H1 (cell line): ENCODE measurements around the gene FIZ1. TPM values are rescaled to one million over a fixed set of nuclear protein-coding genes. Genes with fewer than 3 reads are reported as not detected.

Source experiments
- CTCF ChIA-PET: fragments of 300-600 bp; sonication (Branson Sonifier 250); formaldehyde crosslinking; loops from one replicate; lab custom pipeline; 2021; ENCODE audit not compliant: partially characterized antibody; lab: Charles Lee
- POLR2A ChIA-PET: fragments of 300-600 bp; sonication (Branson Sonifier 250); formaldehyde crosslinking; loops from one replicate; lab custom pipeline; 2021; ENCODE audit warnings: inconsistent platforms; ENCODE audit not compliant: partially characterized antibody; lab: Charles Lee
- DNase-seq, 2 experiments: peaks; one replicate each; pipeline versions ENCODE4 v3.0.0 to v3.0.0-alpha.2; 2010 to 2022; ENCODE audit warnings: low spot score in 2 of 2, low read depth in 1 of 2, mixed read lengths in 1 of 2
- FAIRE-seq: peaks from 2 replicates; lab custom pipeline; 2011; peaks lifted over from hg19 to GRCh38; lab: Jason Lieb, UNC
- H2AFZ ChIP-seq: 2 replicates; pipeline ENCODE4 v1.8.1; 2012; ENCODE audit warnings: low read length, inconsistent platforms
- H2AK5ac ChIP-seq: 2 replicates; pipeline ENCODE4 v1.6.1; 2013; ENCODE audit warnings: low read depth, low read length
- H2BK120ac ChIP-seq: replicated peaks from 2 replicates; pipeline ENCODE3; 2013; ENCODE audit warnings: low read depth, low read length, inconsistent platforms
- H2BK12ac ChIP-seq: 2 replicates; pipeline ENCODE4 v1.6.1; 2013; ENCODE audit warnings: low read depth, low read length
- H2BK15ac ChIP-seq: 2 replicates; pipeline ENCODE4 v1.6.1; 2013; ENCODE audit warnings: low read length
- H2BK20ac ChIP-seq: 2 replicates; pipeline ENCODE4 v1.6.1; 2013; ENCODE audit warnings: low read length
- H2BK5ac ChIP-seq: 2 replicates; pipeline ENCODE4 v1.6.1; 2013; ENCODE audit warnings: low read depth, low read length
- H3K14ac ChIP-seq: 2 replicates; pipeline ENCODE4 v1.6.1; 2013; ENCODE audit warnings: inconsistent platforms; ENCODE audit not compliant: insufficient read length
- H3K18ac ChIP-seq: 2 replicates; pipeline ENCODE4 v1.6.1; 2013; ENCODE audit warnings: low read length; ENCODE audit errors: extremely low read depth
- H3K23ac ChIP-seq: 2 replicates; pipeline ENCODE4 v1.6.1; 2013; ENCODE audit warnings: inconsistent platforms; ENCODE audit not compliant: insufficient read length
- H3K23me2 ChIP-seq: 2 replicates; pipeline ENCODE4 v1.6.1; 2013; ENCODE audit warnings: low read depth, low read length
- H3K27ac ChIP-seq: 2 replicates; pipeline ENCODE4 v1.6.1; 2011; ENCODE audit warnings: low read depth, low read length, inconsistent platforms
- H3K27me3 ChIP-seq, 4 experiments: replicated peaks in 1 of 4; 1 replicate in 1 of 4; 2 replicates in 3 of 4; pipeline versions ENCODE4 v1.6.1 to v1.8.1; 2011 to 2013; ENCODE audit warnings: low read length in 3 of 4, mild to moderate bottlenecking in 3 of 4, inconsistent platforms in 2 of 4, mixed read lengths in 2 of 4, moderate library complexity in 1 of 4; ENCODE audit not compliant: control insufficient read depth in 3 of 4, insufficient read depth in 3 of 4; ENCODE audit errors: extremely low read depth in 1 of 4
- H3K36me3 ChIP-seq, 4 experiments: 2 replicates each; pipeline versions ENCODE4 v1.6.1 to v1.8.1; 2011 to 2013; ENCODE audit warnings: mild to moderate bottlenecking in 4 of 4, low read length in 3 of 4, moderate library complexity in 2 of 4, control low read depth in 1 of 4, inconsistent platforms in 1 of 4; ENCODE audit not compliant: insufficient read depth in 4 of 4, control insufficient read depth in 2 of 4
- H3K4ac ChIP-seq: replicated peaks from 2 replicates; pipeline ENCODE3; 2013; ENCODE audit warnings: low read length, low read depth, mixed read lengths, inconsistent platforms; ENCODE audit not compliant: insufficient read length
- H3K4me1 ChIP-seq, 4 experiments: replicated peaks in 1 of 4; 1 replicate in 1 of 4; 2 replicates in 3 of 4; pipeline versions ENCODE4 v1.6.1 to v1.8.1; 2011 to 2013; ENCODE audit warnings: low read length in 3 of 4, inconsistent platforms in 2 of 4, mixed read lengths in 1 of 4; ENCODE audit not compliant: insufficient read depth in 4 of 4, control insufficient read depth in 3 of 4
- H3K4me2 ChIP-seq, 2 experiments: 2 replicates each; pipeline versions ENCODE4 v1.6.1 to v1.8.1; 2011 to 2013; ENCODE audit warnings: low read depth in 2 of 2, low read length in 2 of 2, control low read depth in 1 of 2, inconsistent platforms in 1 of 2, mild to moderate bottlenecking in 1 of 2; ENCODE audit not compliant: insufficient read depth in 1 of 2
- H3K4me3 ChIP-seq, 4 experiments: fragments of 200-600, 300-600 bp in 1 of 4; sonication (generic), shearing (Covaris generic), sonication (Bioruptor Twin) in 1 of 4; 2 replicates each; pipeline versions ENCODE4 v1.5.1 to v1.8.1; 2011 to 2016; ENCODE audit warnings: low read length in 4 of 4, low read depth in 3 of 4, control low read depth in 2 of 4, inconsistent platforms in 2 of 4, mild to moderate bottlenecking in 2 of 4, mixed read lengths in 1 of 4, moderate library complexity in 1 of 4; ENCODE audit not compliant: insufficient read depth in 2 of 4; ENCODE audit errors: extremely low read depth in 1 of 4
- H3K56ac ChIP-seq: replicated peaks from 2 replicates; pipeline ENCODE3; 2013; ENCODE audit warnings: low read depth, mild to moderate bottlenecking, mixed read lengths, low read length, inconsistent platforms; ENCODE audit not compliant: insufficient read length
- H3K79me1 ChIP-seq: 2 replicates; pipeline ENCODE4 v1.6.1; 2013; ENCODE audit warnings: low read depth, low read length, control low read depth
- H3K79me2 ChIP-seq, 2 experiments: 2 replicates each; pipeline versions ENCODE4 v1.6.1 to v1.8.1; 2012 to 2013; ENCODE audit warnings: low read length in 2 of 2, mild to moderate bottlenecking in 2 of 2, inconsistent platforms in 1 of 2; ENCODE audit not compliant: insufficient read depth in 2 of 2, control insufficient read depth in 1 of 2
- H3K9ac ChIP-seq, 4 experiments: replicated peaks in 1 of 4; 1 replicate in 1 of 4; 2 replicates in 3 of 4; pipeline versions ENCODE4 v1.6.1 to v1.8.1; 2011 to 2013; ENCODE audit warnings: low read depth in 3 of 4, low read length in 3 of 4, control low read depth in 2 of 4, mild to moderate bottlenecking in 2 of 4, moderate library complexity in 2 of 4, inconsistent platforms in 1 of 4; ENCODE audit errors: extremely low read depth in 1 of 4
- H3K9me3 ChIP-seq, 2 experiments: 2 replicates each; pipeline versions ENCODE4 v1.6.1 to v1.8.1; 2012 to 2013; ENCODE audit warnings: mild to moderate bottlenecking in 2 of 2, moderate library complexity in 2 of 2, control low read depth in 1 of 2, inconsistent platforms in 1 of 2, low read depth in 1 of 2, low read length in 1 of 2, mixed read lengths in 1 of 2; ENCODE audit not compliant: insufficient read depth in 2 of 2
- H4K20me1 ChIP-seq, 2 experiments: replicated peaks in 1 of 2; 2 replicates each; pipeline versions ENCODE3 to v1.8.1; 2011 to 2013; ENCODE audit warnings: inconsistent platforms in 2 of 2, low read length in 2 of 2, mild to moderate bottlenecking in 1 of 2; ENCODE audit not compliant: insufficient read depth in 2 of 2, control insufficient read depth in 1 of 2
- H4K5ac ChIP-seq: 2 replicates; pipeline ENCODE4 v1.6.1; 2013; ENCODE audit warnings: low read length, low read depth, mixed read lengths, inconsistent platforms; ENCODE audit not compliant: insufficient read length
- H4K8ac ChIP-seq: 2 replicates; pipeline ENCODE4 v1.8.0; 2013; ENCODE audit warnings: mild to moderate bottlenecking, moderate library complexity, low read length, inconsistent platforms; ENCODE audit not compliant: insufficient read depth; ENCODE audit errors: extremely low read depth
- H4K91ac ChIP-seq: replicated peaks from 2 replicates; pipeline ENCODE3; 2013; ENCODE audit warnings: low read length, mixed read lengths, inconsistent platforms; ENCODE audit not compliant: insufficient read length
- WGBS, 2 experiments: shearing (Covaris generic) in 1 of 2; methylation state at CpG; one replicate each; pipeline versions ENCODE4 v1.1.6 to v1.1.7; 2013 to 2015; ENCODE audit warnings: low lambda C conversion rate in 2 of 2, mixed read lengths in 2 of 2, inconsistent platforms in 1 of 2, low coverage in 1 of 2, missing lambda C conversion rate in 1 of 2; ENCODE audit not compliant: insufficient replicate concordance in 2 of 2, insufficient coverage in 1 of 2, insufficient read length in 1 of 2; ENCODE audit errors: extremely low coverage in 1 of 2, missing lambda C conversion rate in 1 of 2; 5-methylcytosine and 5-hydroxymethylcytosine counted together
- polyA plus RNA-seq, 7 experiments: library from polyadenylated mRNA; depleted of rRNA in 3 of 7; stranded (reverse) in 5 of 7; unstranded in 2 of 7; fragments of >200 nt in 5 of 7; fragments of 200-250 nt in 2 of 7; gene quantifications; 1 replicate in 5 of 7; 2 replicates in 1 of 7; 4 replicates in 1 of 7; pipeline versions ENCODE4 v1.2.1 to v1.2.3, GENCODE V29; 2011 to 2013; ENCODE audit warnings: missing spikeins in 2 of 7, mixed read lengths in 2 of 7
- total RNA-seq: library from RNA; stranded (reverse); fragmentation: NEBNext Ultra II Directional; extraction: Animal tissue kit (Norgen Biotek cat#: 25700); gene quantifications from 2 replicates; pipeline ENCODE4 v1.2.1, GENCODE V29; 2021

Gene FIZ1
- total and polyA plus RNA-seq, 2 of the 8 experiments (the other 6 are each of a cell fraction or from before 2014, with no cell fraction given) = 9.1 to 18.5 TPM

DNA sequence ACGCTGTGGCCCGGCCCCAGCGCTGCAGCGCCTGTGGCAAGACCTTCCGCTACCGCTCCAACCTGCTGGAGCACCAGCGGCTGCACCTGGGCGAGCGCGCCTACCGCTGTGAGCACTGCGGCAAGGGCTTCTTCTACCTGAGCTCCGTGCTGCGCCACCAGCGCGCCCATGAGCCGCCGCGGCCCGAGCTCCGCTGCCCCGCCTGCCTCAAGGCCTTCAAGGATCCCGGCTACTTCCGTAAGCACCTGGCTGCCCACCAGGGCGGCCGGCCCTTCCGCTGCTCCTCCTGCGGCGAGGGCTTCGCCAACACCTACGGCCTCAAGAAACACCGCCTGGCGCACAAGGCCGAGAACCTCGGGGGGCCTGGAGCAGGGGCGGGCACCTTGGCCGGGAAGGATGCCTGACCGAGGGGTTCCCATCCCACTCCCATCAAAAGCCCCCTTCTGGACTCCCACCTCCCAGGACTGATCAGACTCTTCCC lies 17.1 kb upstream of the FIZ1 start:
- no peak overlapping the region for H4K5ac ChIP-seq
- POLR2A ChIA-PET = interaction anchor here (0.5 to 3.2 kb wide), 6 partner anchors 10 to 145 kb away, joined by 3 to 12 read pairs (median 3); partner anchors contain the start of genes FIZ1, ZNF580 and ZNF865

More for the DNA sequence above, 17.1 kb upstream of the FIZ1 start:
- no peak overlapping the region for H2BK120ac ChIP-seq
- no peaks in the 10 kb centered on the region for H3K79me1 ChIP-seq
- no peak overlapping the region for H3K9ac ChIP-seq
- H3K4ac ChIP-seq = no peak overlapping the region
- no peaks in the 10 kb centered on the region for H3K4me1 ChIP-seq
- H4K91ac ChIP-seq = no peak overlapping the region
- peaks cover 0 to 33% (median 2%) of the 10 kb centered on the region in 4 experiments; a peak in 6 of 8 replicates for H3K36me3 ChIP-seq
- H2AFZ ChIP-seq = no peak overlapping the region
- peaks cover 6 to 10% of the 10 kb centered on the region in 2 experiments for H4K20me1 ChIP-seq
- no peak overlapping the region for H2BK12ac ChIP-seq
- no peak overlapping the region for H3K56ac ChIP-seq
- H3K23ac ChIP-seq = no peak overlapping the region
- H2BK5ac ChIP-seq = no peak overlapping the region
- H3K9me3 ChIP-seq = no peaks in the 10 kb centered on the region; a peak in 1 of 4 replicates
- no peak overlapping the region for H3K14ac ChIP-seq
- FAIRE-seq (no peak), DNase-seq (peak in 1 of 2 experiments; percentile 45)
- H2AK5ac ChIP-seq = no peak overlapping the region
- H3K23me2 ChIP-seq = no peaks in the 10 kb centered on the region
- no peak overlapping the region; the same call in none of the 2 replicates for H4K8ac ChIP-seq
- H3K4me3 ChIP-seq = no peak overlapping the region
- H3K79me2 ChIP-seq = no peaks in the 10 kb centered on the region
- no peak overlapping the region for H2BK20ac ChIP-seq
- peaks cover 0 to 2% (median 0%) of the 10 kb centered on the region in 4 experiments; a peak in 1 of 7 replicates for H3K27me3 ChIP-seq
- no peak overlapping the region for H2BK15ac ChIP-seq
- H3K18ac ChIP-seq = no peak overlapping the region
- CTCF ChIA-PET = interaction anchor here (0.5 kb wide), 1 partner anchor 355 kb away, joined by 3 read pairs; no protein-coding TSS in a partner anchor
- H3K27ac ChIP-seq = no peak overlapping the region
- H3K4me2 ChIP-seq = no peak overlapping the region
- 96% methylated on average over 38 of the region's 38 CpGs; no CpG with 5 or more reads in 1 of the 2 experiments for WGBS, 2 experiments
